GM12872 (cell line): Measurements from ENCODE around the gene NPR3.

Experiments
- CTCF ChIP-seq: IDR thresholded peaks from 3 replicates; pipeline ENCODE4 v1.5.1; 2011; ENCODE audit warnings: low read depth, mild to moderate bottlenecking, low read length, moderate library complexity; ENCODE audit not compliant: insufficient read depth

Gene NPR3

GRCh38 chr5:32834251-32834650, 123.1 kb downstream of the NPR3 start:
- TF ChIP-seq CTCF = no peak

- no peak for TF ChIP-seq CTCF
These were observed 125.1 kb downstream of the NPR3 start for GRCh38 chr5:32836176-32836575.

GRCh38 chr5:32837211-32837610, 126.1 kb downstream of the NPR3 start:
- TF ChIP-seq CTCF = no peak

- no peak for TF ChIP-seq CTCF
These were observed 128.0 kb downstream of the NPR3 start for GRCh38 chr5:32839106-32839505.

- TF ChIP-seq CTCF = no peak
These were observed 129.5 kb downstream of the NPR3 start for GRCh38 chr5:32840606-32841005.
